ENCODE measurements around the gene ORC1. TPM values are rescaled to one million over a fixed set of nuclear protein-coding genes. Genes with fewer than 3 reads are reported as not detected.

Gene ORC1
- total RNA-seq, 1 experiment from 2014 or later, result 17.2 TPM

- H3K4me3 Mint-ChIP-seq (ENCODE audit: low read depth, unreplicated experiment), result no peak overlapping the region
- intact Hi-C loops (cut with micrococcal nuclease; ENCODE audit: unreplicated experiment), result no loop called here
- TF ChIP-seq CTCF (IDR thresholded peaks at IDR 0.05; ENCODE audit: unreplicated experiment), result no peak
- CTCF ChIA-PET, result interaction anchor here (0.7 kb wide), 1 partner anchor 22 kb away, joined by 3 read pairs; no protein-coding TSS in a partner anchor
- no peaks in the 10 kb centered on the region for H3K4me1 Mint-ChIP-seq (ENCODE audit: low read depth, unreplicated experiment)
- no peaks in the 10 kb centered on the region for H3K9me3 Mint-ChIP-seq (ENCODE audit: low read depth, unreplicated experiment)
- no peaks in the 10 kb centered on the region for H3K27me3 Mint-ChIP-seq (ENCODE audit: unreplicated experiment)
- H3K36me3 Mint-ChIP-seq (ENCODE audit: insufficient read depth, unreplicated experiment), result peaks cover 17% of the 10 kb centered on the region
- H3K27ac Mint-ChIP-seq (ENCODE audit: unreplicated experiment), result no peak overlapping the region
- BruUV-seq (replicated peaks), result no TSS peak
- no peak for DNase-seq
Measured at GRCh38 chr1:52345252-52345651, 59.0 kb downstream of the ORC1 start.

GRCh38 chr1:52343979-52344378 lies 60.2 kb downstream of the ORC1 start:
- no TSS peak for BruUV-seq (replicated peaks)
- no peak overlapping the region for H3K4me3 Mint-ChIP-seq (ENCODE audit: low read depth, unreplicated experiment)
- intact Hi-C loops (cut with micrococcal nuclease; ENCODE audit: unreplicated experiment), result no loop called here
- no peaks in the 10 kb centered on the region for H3K9me3 Mint-ChIP-seq (ENCODE audit: low read depth, unreplicated experiment)
- no peaks in the 10 kb centered on the region for H3K27me3 Mint-ChIP-seq (ENCODE audit: unreplicated experiment)
- H3K36me3 Mint-ChIP-seq (ENCODE audit: insufficient read depth, unreplicated experiment), result peaks cover 17% of the 10 kb centered on the region
- CTCF ChIA-PET, result no interaction called here
- DNase-seq, result no peak
- no peak for TF ChIP-seq CTCF (IDR thresholded peaks at IDR 0.05; ENCODE audit: unreplicated experiment)
- H3K4me1 Mint-ChIP-seq (ENCODE audit: low read depth, unreplicated experiment), result no peaks in the 10 kb centered on the region
- no peak overlapping the region for H3K27ac Mint-ChIP-seq (ENCODE audit: unreplicated experiment)

- CTCF ChIA-PET, result no interaction called here
- Mint-ChIP-seq H3K9me3 (ENCODE audit: low read depth, unreplicated experiment) (no peaks in the 10 kb centered on the region), H3K4me1 (ENCODE audit: low read depth, unreplicated experiment) (no peaks in the 10 kb centered on the region), H3K27me3 (ENCODE audit: unreplicated experiment) (no peaks in the 10 kb centered on the region), H3K4me3 (ENCODE audit: low read depth, unreplicated experiment) (no peak overlapping the region), H3K27ac (ENCODE audit: unreplicated experiment) (no peak overlapping the region), H3K36me3 (ENCODE audit: insufficient read depth, unreplicated experiment) (peaks cover 14% of the 10 kb centered on the region)
- BruUV-seq (replicated peaks), result no TSS peak
- intact Hi-C loops (cut with micrococcal nuclease; ENCODE audit: unreplicated experiment), result no loop called here
- no peak for TF ChIP-seq CTCF (IDR thresholded peaks at IDR 0.05; ENCODE audit: unreplicated experiment)
- no peak for DNase-seq
Measured at GRCh38 chr1:52341655-52342260, 62.5 kb downstream of the ORC1 start.

GRCh38 chr1:52337439-52337838 lies 66.8 kb downstream of the ORC1 start:
- H3K4me1 Mint-ChIP-seq (ENCODE audit: low read depth, unreplicated experiment), result no peaks in the 10 kb centered on the region
- intact Hi-C loops (cut with micrococcal nuclease; ENCODE audit: unreplicated experiment), result no loop called here
- DNase-seq, result no peak
- no peaks in the 10 kb centered on the region for H3K27me3 Mint-ChIP-seq (ENCODE audit: unreplicated experiment)
- TF ChIP-seq CTCF (IDR thresholded peaks at IDR 0.05; ENCODE audit: unreplicated experiment), result no peak
- CTCF ChIA-PET, result no interaction called here
- H3K9me3 Mint-ChIP-seq (ENCODE audit: low read depth, unreplicated experiment), result no peaks in the 10 kb centered on the region
- peaks cover 4% of the 10 kb centered on the region for H3K36me3 Mint-ChIP-seq (ENCODE audit: insufficient read depth, unreplicated experiment)
- H3K4me3 Mint-ChIP-seq (ENCODE audit: low read depth, unreplicated experiment), result no peak overlapping the region
- BruUV-seq (replicated peaks), result no TSS peak
- no peak overlapping the region for H3K27ac Mint-ChIP-seq (ENCODE audit: unreplicated experiment)

All from Calu3 (cell line).